Loucy (cell line): Measurements from ENCODE around the gene CENPB.

Experiments used
- EZH2phosphoT487 ChIP-seq: fragments of 200-600 bp; IDR thresholded peaks from 2 replicates; pipeline ENCODE4 v1.6.1; 2018; ENCODE audit warnings: antibody characterized with exemption, mild to moderate bottlenecking, moderate library complexity, borderline replicate concordance
- TF ChIP-seq, protein P1 (sequence below): fragments of 200-600 bp; sonication (generic); conservative IDR thresholded peaks from 2 replicates; pipeline ENCODE4 v1.5.1; 2014; ENCODE audit warnings: mild to moderate bottlenecking, antibody characterized with exemption, low read length

GRCh38 chr20:3795511-3796468 lies 9.2 kb upstream of the CENPB start, which contains the start of gene CDC25B:
- TF ChIP-seq, protein P1, sequence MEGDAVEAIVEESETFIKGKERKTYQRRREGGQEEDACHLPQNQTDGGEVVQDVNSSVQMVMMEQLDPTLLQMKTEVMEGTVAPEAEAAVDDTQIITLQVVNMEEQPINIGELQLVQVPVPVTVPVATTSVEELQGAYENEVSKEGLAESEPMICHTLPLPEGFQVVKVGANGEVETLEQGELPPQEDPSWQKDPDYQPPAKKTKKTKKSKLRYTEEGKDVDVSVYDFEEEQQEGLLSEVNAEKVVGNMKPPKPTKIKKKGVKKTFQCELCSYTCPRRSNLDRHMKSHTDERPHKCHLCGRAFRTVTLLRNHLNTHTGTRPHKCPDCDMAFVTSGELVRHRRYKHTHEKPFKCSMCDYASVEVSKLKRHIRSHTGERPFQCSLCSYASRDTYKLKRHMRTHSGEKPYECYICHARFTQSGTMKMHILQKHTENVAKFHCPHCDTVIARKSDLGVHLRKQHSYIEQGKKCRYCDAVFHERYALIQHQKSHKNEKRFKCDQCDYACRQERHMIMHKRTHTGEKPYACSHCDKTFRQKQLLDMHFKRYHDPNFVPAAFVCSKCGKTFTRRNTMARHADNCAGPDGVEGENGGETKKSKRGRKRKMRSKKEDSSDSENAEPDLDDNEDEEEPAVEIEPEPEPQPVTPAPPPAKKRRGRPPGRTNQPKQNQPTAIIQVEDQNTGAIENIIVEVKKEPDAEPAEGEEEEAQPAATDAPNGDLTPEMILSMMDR: peak; percentile 34
- no peak for TF ChIP-seq EZH2phosphoT487
